ENCODE results near the gene TENT4B.
A peak's percentile ranks its signal among the peaks of the same experiment; 100 is the strongest.

Gene TENT4B

GRCh38 chr16:50273382-50273690 is 120.2 kb downstream of the TENT4B start:
- no peak overlapping the region for H2BK5ac ChIP-seq (ENCODE audit: low read depth, low read length, poor library complexity)
- no peak overlapping the region for H4K12ac ChIP-seq (ENCODE audit: low read depth, low read length)
- no peak overlapping the region for H3K23ac ChIP-seq (ENCODE audit: low read length)
- no peak overlapping the region for H3K14ac ChIP-seq (ENCODE audit: low read length)
- H3K27me3 ChIP-seq (ENCODE audit: insufficient read depth, low read length) = no peaks in the 10 kb centered on the region
- H2AFZ ChIP-seq (ENCODE audit: insufficient read depth, low read length, poor library complexity) = no peak overlapping the region
- no CpG with 5 or more reads among the region's 2 CpGs for WGBS (ENCODE audit: extremely low coverage, insufficient coverage, insufficient read length)
- no peak overlapping the region for H4K8ac ChIP-seq (ENCODE audit: low read depth, low read length)
- no peak overlapping the region for H3K4me3 ChIP-seq (ENCODE audit: low read depth, low read length)
- no peak overlapping the region for H3K4me2 ChIP-seq (ENCODE audit: low read length)
- peaks cover 0 to 4% of the 10 kb centered on the region in 2 experiments for H3K4me1 ChIP-seq (ENCODE audit: control insufficient read depth in 1 of 2, insufficient read depth in 2 of 2, low read length in 2 of 2)
- DNase-seq = no peak
- H3K18ac ChIP-seq (ENCODE audit: low read length) = no peak overlapping the region
- H3K79me2 ChIP-seq (ENCODE audit: control insufficient read depth, insufficient read depth, low read length, poor library complexity) = no peaks in the 10 kb centered on the region
- H2AK5ac ChIP-seq (ENCODE audit: low read length) = no peak overlapping the region
- H3K27ac ChIP-seq (ENCODE audit: low read depth, low read length) = no peak overlapping the region
- no peaks in the 10 kb centered on the region for H3K36me3 ChIP-seq (ENCODE audit: control insufficient read depth in 1 of 2, insufficient read depth in 2 of 2, low read length in 2 of 2)
- no peaks in the 10 kb centered on the region for H3K79me1 ChIP-seq (ENCODE audit: low read length)
- H3K9me3 ChIP-seq (ENCODE audit: insufficient read depth, low read depth, low read length) = no peaks in the 10 kb centered on the region
- H4K91ac ChIP-seq (ENCODE audit: low read depth, low read length) = no peak overlapping the region
- H3K9ac ChIP-seq (ENCODE audit: low read length) = no peak overlapping the region
- no peak overlapping the region for H3K4ac ChIP-seq (ENCODE audit: low read depth, low read length)
- no peak overlapping the region for H2BK120ac ChIP-seq (ENCODE audit: insufficient read depth, low read length, poor library complexity)
- H2BK12ac ChIP-seq (ENCODE audit: low read length) = no peak overlapping the region

DNA sequence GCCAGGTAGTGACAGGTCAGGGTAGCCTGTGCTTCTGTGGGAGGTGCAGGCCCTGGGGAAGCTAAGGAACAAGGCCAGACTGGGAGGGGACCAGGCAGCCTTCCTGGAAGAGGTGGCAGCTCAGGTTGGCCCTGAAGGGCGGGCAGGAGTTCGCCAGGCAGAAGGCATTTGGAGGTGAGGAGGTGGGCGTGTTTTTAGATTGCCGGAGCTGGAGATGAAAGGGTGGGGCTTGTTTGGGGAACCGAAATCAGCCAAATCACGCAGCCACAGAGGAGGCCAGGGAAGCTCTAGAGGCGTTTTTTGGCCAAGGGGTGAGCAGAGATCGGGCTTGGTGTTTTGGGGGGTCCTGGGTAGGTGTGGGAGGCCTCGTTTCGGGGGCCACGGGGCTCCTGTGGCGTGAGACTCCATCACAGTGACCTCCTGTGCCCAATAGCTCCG is 120.8 kb downstream of the TENT4B start:
- H3K27ac ChIP-seq (ENCODE audit: low read depth, low read length) = no peak overlapping the region
- H2BK5ac ChIP-seq (ENCODE audit: low read depth, low read length, poor library complexity) = no peak overlapping the region
- no peaks in the 10 kb centered on the region for H3K27me3 ChIP-seq (ENCODE audit: insufficient read depth, low read length)
- no peaks in the 10 kb centered on the region for H3K9me3 ChIP-seq (ENCODE audit: insufficient read depth, low read depth, low read length)
- no peak overlapping the region for H3K18ac ChIP-seq (ENCODE audit: low read length)
- H3K4me3 ChIP-seq (ENCODE audit: low read depth, low read length) = no peak overlapping the region
- H4K12ac ChIP-seq (ENCODE audit: low read depth, low read length) = no peak overlapping the region
- no peaks in the 10 kb centered on the region for H3K36me3 ChIP-seq (ENCODE audit: control insufficient read depth in 1 of 2, insufficient read depth in 2 of 2, low read length in 2 of 2)
- no peaks in the 10 kb centered on the region for H3K79me2 ChIP-seq (ENCODE audit: control insufficient read depth, insufficient read depth, low read length, poor library complexity)
- WGBS (ENCODE audit: extremely low coverage, insufficient coverage, insufficient read length) = no CpG with 5 or more reads among the region's 13 CpGs
- no peak overlapping the region for H3K23ac ChIP-seq (ENCODE audit: low read length)
- no peak overlapping the region for H3K4me2 ChIP-seq (ENCODE audit: low read length)
- H3K4ac ChIP-seq (ENCODE audit: low read depth, low read length) = no peak overlapping the region
- H3K4me1 ChIP-seq (ENCODE audit: control insufficient read depth in 1 of 2, insufficient read depth in 2 of 2, low read length in 2 of 2) = peaks cover 0 to 4% of the 10 kb centered on the region in 2 experiments
- H2BK120ac ChIP-seq (ENCODE audit: insufficient read depth, low read length, poor library complexity) = no peak overlapping the region
- H4K91ac ChIP-seq (ENCODE audit: low read depth, low read length) = no peak overlapping the region
- peak overlapping the region; percentile 4 for H2AK5ac ChIP-seq (ENCODE audit: low read length)
- H3K9ac ChIP-seq (ENCODE audit: low read length) = no peak overlapping the region
- H2AFZ ChIP-seq (ENCODE audit: insufficient read depth, low read length, poor library complexity) = no peak overlapping the region
- no peaks in the 10 kb centered on the region for H3K79me1 ChIP-seq (ENCODE audit: low read length)
- H3K14ac ChIP-seq (ENCODE audit: low read length) = no peak overlapping the region
- H2BK12ac ChIP-seq (ENCODE audit: low read length) = no peak overlapping the region
- no peak overlapping the region for H4K8ac ChIP-seq (ENCODE audit: low read depth, low read length)
- DNase-seq = no peak

DNA sequence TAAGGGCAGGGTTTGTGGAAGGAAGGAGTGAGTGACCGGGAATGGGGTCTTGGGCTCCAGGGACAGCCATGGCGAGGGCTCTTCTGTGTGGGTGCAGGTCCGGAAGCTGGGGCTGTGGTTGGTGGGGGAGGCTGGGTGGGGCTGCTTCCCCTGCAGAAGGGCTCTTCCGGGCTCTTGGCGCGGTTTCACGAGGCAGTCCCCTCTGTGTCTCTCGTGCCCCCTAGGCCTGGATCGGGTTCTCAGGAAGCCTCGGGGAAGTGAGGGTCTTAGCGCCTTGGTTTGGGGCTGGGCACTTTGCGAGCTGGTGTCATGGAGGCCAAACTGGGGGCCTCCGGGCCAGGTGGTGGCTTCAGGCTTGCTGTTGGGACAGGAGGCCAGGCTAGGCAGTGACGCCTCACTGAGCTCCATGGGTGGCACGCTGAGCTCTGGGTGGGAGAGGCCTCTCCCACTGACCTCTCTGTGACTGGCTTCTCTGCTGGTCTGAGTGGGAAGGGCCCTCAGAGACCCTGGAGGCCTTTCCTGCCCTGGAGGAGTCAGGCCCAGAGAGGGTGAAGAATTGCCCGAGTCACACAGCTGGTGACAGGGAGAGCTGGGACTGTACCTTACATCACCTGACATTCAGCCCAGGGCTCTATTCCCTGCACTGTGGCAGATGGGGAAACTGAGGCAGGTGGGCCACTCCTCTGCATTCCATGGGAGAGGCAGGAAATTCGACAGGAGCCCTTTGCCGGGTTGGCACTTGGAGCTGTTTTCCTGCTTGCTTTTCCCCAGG is 121.4 kb downstream of the TENT4B start:
- H3K79me1 ChIP-seq (ENCODE audit: low read length) = no peaks in the 10 kb centered on the region
- no peak overlapping the region for H4K8ac ChIP-seq (ENCODE audit: low read depth, low read length)
- H3K27ac ChIP-seq (ENCODE audit: low read depth, low read length) = no peak overlapping the region
- H3K4me2 ChIP-seq (ENCODE audit: low read length) = no peak overlapping the region
- DNase-seq = no peak
- H4K12ac ChIP-seq (ENCODE audit: low read depth, low read length) = no peak overlapping the region
- no peak overlapping the region for H2BK120ac ChIP-seq (ENCODE audit: insufficient read depth, low read length, poor library complexity)
- no peak overlapping the region for H2AK5ac ChIP-seq (ENCODE audit: low read length)
- no peak overlapping the region for H2AFZ ChIP-seq (ENCODE audit: insufficient read depth, low read length, poor library complexity)
- H3K79me2 ChIP-seq (ENCODE audit: control insufficient read depth, insufficient read depth, low read length, poor library complexity) = no peaks in the 10 kb centered on the region
- no peak overlapping the region for H3K4ac ChIP-seq (ENCODE audit: low read depth, low read length)
- peaks cover 0 to 4% of the 10 kb centered on the region in 2 experiments for H3K4me1 ChIP-seq (ENCODE audit: control insufficient read depth in 1 of 2, insufficient read depth in 2 of 2, low read length in 2 of 2)
- no peak overlapping the region for H3K18ac ChIP-seq (ENCODE audit: low read length)
- H3K9me3 ChIP-seq (ENCODE audit: insufficient read depth, low read depth, low read length) = peaks cover 1% of the 10 kb centered on the region
- no CpG with 5 or more reads among the region's 18 CpGs for WGBS (ENCODE audit: extremely low coverage, insufficient coverage, insufficient read length)
- no peak overlapping the region for H3K9ac ChIP-seq (ENCODE audit: low read length)
- H2BK5ac ChIP-seq (ENCODE audit: low read depth, low read length, poor library complexity) = no peak overlapping the region
- H3K23ac ChIP-seq (ENCODE audit: low read length) = no peak overlapping the region
- H3K27me3 ChIP-seq (ENCODE audit: insufficient read depth, low read length) = no peaks in the 10 kb centered on the region
- no peak overlapping the region for H3K4me3 ChIP-seq (ENCODE audit: low read depth, low read length)
- H2BK12ac ChIP-seq (ENCODE audit: low read length) = no peak overlapping the region
- no peaks in the 10 kb centered on the region for H3K36me3 ChIP-seq (ENCODE audit: control insufficient read depth in 1 of 2, insufficient read depth in 2 of 2, low read length in 2 of 2)
- H3K14ac ChIP-seq (ENCODE audit: low read length) = no peak overlapping the region
- H4K91ac ChIP-seq (ENCODE audit: low read depth, low read length) = no peak overlapping the region

GRCh38 chr16:50275098-50275415 is 122.0 kb downstream of the TENT4B start:
- Histone ChIP-seq H3K4me1 (ENCODE audit: control insufficient read depth in 1 of 2, insufficient read depth in 2 of 2, low read length in 2 of 2) (peaks cover 0 to 4% of the 10 kb centered on the region in 2 experiments), H3K9ac (ENCODE audit: low read length) (no peak overlapping the region), H3K18ac (ENCODE audit: low read length) (no peak overlapping the region), H3K4me3 (ENCODE audit: low read depth, low read length) (no peak overlapping the region), H3K14ac (ENCODE audit: low read length) (no peak overlapping the region), H3K23ac (ENCODE audit: low read length) (no peak overlapping the region), H2BK12ac (ENCODE audit: low read length) (no peak overlapping the region), H2AK5ac (ENCODE audit: low read length) (no peak overlapping the region), H3K79me2 (ENCODE audit: control insufficient read depth, insufficient read depth, low read length, poor library complexity) (no peaks in the 10 kb centered on the region), H2BK120ac (ENCODE audit: insufficient read depth, low read length, poor library complexity) (no peak overlapping the region), H3K27me3 (ENCODE audit: insufficient read depth, low read length) (no peaks in the 10 kb centered on the region), H3K79me1 (ENCODE audit: low read length) (no peaks in the 10 kb centered on the region), H4K8ac (ENCODE audit: low read depth, low read length) (no peak overlapping the region), H3K36me3 (ENCODE audit: control insufficient read depth in 1 of 2, insufficient read depth in 2 of 2, low read length in 2 of 2) (no peaks in the 10 kb centered on the region), H3K9me3 (ENCODE audit: insufficient read depth, low read depth, low read length) (peaks cover 2% of the 10 kb centered on the region), H2BK5ac (ENCODE audit: low read depth, low read length, poor library complexity) (no peak overlapping the region), H2AFZ (ENCODE audit: insufficient read depth, low read length, poor library complexity) (no peak overlapping the region), H4K12ac (ENCODE audit: low read depth, low read length) (no peak overlapping the region), H3K4me2 (ENCODE audit: low read length) (no peak overlapping the region), H3K27ac (ENCODE audit: low read depth, low read length) (no peak overlapping the region), H4K91ac (ENCODE audit: low read depth, low read length) (no peak overlapping the region), H3K4ac (ENCODE audit: low read depth, low read length) (no peak overlapping the region)
- WGBS (ENCODE audit: extremely low coverage, insufficient coverage, insufficient read length) = no CpG with 5 or more reads among the region's 3 CpGs
- DNase-seq = no peak
